ENCODE measurements around the gene TRIL. TPM values are rescaled to one million over a fixed set of nuclear protein-coding genes. Genes with fewer than 3 reads are reported as not detected.

TRIL gene
- 6.5 and 7.6 TPM in 2 replicates for total RNA-seq

GRCh38 chr7:28958235-28958979 is at the start of gene TRIL:
Gene TRIL, minus strand, starts transcription at chr7:28958330. Its CDS starts 284 bp downstream, at chr7:28958046.

Other genes with a start within 250 kb of the TRIL start
- gene CPVL, start 188.2 kb upstream of the TRIL start, total RNA-seq: 0.58 TPM in 1 of 2 replicates, not detected in the other
- gene CHN2, start 236.4 kb upstream of the TRIL start, total RNA-seq: 0.43 and 7.7 TPM in 2 replicates

All from pericardium fibroblast (primary cell).